Measurements from ENCODE around the gene CST9L. TPM values are rescaled to one million over a fixed set of nuclear protein-coding genes. Genes with fewer than 3 reads are reported as not detected.

CST9L gene
- total RNA-seq, 1 donor from 2014 or later: not detected

DNA sequence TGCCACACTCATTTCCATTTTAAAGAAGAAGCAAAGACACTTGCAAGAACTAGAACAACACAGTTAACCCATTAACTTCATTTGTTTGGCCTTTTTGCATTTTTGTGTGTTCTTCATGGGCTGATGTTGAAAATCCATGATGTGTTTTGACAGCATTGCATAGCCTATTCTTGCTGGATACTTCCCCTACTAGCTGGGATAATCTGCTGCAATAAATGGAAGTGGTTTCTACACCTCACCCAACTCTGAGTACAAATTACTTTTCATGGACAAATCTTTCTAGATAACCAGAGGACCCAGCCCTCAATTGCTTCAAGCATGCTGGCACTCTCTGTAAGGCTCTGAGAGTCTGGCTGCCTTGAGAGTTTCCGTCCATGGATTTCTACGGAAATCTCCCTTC is 26.5 kb downstream of the CST9L start:
- no peak overlapping the region for H3K4me3 Mint-ChIP-seq (ENCODE audit: unreplicated experiment)
- TF ChIP-seq, protein P1, sequence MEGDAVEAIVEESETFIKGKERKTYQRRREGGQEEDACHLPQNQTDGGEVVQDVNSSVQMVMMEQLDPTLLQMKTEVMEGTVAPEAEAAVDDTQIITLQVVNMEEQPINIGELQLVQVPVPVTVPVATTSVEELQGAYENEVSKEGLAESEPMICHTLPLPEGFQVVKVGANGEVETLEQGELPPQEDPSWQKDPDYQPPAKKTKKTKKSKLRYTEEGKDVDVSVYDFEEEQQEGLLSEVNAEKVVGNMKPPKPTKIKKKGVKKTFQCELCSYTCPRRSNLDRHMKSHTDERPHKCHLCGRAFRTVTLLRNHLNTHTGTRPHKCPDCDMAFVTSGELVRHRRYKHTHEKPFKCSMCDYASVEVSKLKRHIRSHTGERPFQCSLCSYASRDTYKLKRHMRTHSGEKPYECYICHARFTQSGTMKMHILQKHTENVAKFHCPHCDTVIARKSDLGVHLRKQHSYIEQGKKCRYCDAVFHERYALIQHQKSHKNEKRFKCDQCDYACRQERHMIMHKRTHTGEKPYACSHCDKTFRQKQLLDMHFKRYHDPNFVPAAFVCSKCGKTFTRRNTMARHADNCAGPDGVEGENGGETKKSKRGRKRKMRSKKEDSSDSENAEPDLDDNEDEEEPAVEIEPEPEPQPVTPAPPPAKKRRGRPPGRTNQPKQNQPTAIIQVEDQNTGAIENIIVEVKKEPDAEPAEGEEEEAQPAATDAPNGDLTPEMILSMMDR (IDR thresholded peaks at IDR 0.05; ENCODE audit: unreplicated experiment): no peak
- DNase-seq (ENCODE audit: low spot score): no peak
- H3K9me3 Mint-ChIP-seq (ENCODE audit: unreplicated experiment): no peaks in the 10 kb centered on the region
- H3K27me3 Mint-ChIP-seq (ENCODE audit: unreplicated experiment): peaks cover 3% of the 10 kb centered on the region
- no peak overlapping the region for H3K27ac Mint-ChIP-seq (ENCODE audit: unreplicated experiment)
- H3K4me1 Mint-ChIP-seq (ENCODE audit: unreplicated experiment): no peaks in the 10 kb centered on the region
- H3K36me3 Mint-ChIP-seq (ENCODE audit: low read depth, unreplicated experiment): no peaks in the 10 kb centered on the region

DNA sequence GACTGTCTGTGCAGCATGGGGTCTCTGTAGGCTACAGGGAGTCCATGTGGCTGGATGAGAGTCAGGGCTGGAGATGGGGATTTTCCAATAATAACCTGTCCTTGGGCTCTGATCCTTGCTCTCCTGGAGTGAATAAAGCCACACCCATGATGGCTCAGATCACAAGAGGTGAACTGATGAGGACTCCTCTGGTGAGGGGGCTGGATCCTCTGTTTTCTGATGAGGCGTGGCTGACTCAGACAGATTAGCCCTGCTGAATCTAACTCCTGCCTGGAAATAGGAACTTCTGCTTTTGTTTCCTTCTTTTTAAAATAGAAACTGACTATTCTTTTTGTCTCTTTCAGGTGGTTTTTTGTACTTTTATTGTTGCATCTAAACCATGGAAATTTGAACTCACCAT is 27.0 kb downstream of the CST9L start:
- DNase-seq (ENCODE audit: low spot score): no peak
- Mint-ChIP-seq H3K27ac (ENCODE audit: unreplicated experiment) (no peak overlapping the region), H3K9me3 (ENCODE audit: unreplicated experiment) (no peaks in the 10 kb centered on the region), H3K4me1 (ENCODE audit: unreplicated experiment) (no peaks in the 10 kb centered on the region), H3K4me3 (ENCODE audit: unreplicated experiment) (no peak overlapping the region), H3K27me3 (ENCODE audit: unreplicated experiment) (peaks cover 3% of the 10 kb centered on the region), H3K36me3 (ENCODE audit: low read depth, unreplicated experiment) (no peaks in the 10 kb centered on the region)
- TF ChIP-seq, protein P1 (IDR thresholded peaks at IDR 0.05; ENCODE audit: unreplicated experiment): no peak

DNA sequence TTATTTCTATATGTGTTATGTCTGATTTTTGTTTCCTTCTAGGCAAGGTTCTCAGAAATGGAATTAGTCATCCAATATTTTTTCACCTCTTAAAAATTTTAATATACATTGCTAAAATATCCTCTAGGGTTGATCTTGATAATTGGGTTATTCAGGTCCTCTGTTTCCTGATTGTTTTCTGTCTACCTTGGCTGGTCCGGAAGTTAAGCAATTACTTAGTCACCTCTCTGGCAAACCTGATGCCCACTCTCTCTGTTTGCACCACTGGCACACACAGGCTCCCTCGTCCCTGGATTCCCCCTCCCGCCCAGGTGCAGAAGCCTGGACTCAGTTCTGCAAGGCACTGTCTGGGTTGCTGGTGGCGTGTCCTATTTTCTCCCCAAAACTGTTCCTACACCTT is 27.7 kb downstream of the CST9L start:
- H3K4me1 Mint-ChIP-seq (ENCODE audit: unreplicated experiment): no peaks in the 10 kb centered on the region
- H3K9me3 Mint-ChIP-seq (ENCODE audit: unreplicated experiment): no peaks in the 10 kb centered on the region
- no peak overlapping the region for H3K27ac Mint-ChIP-seq (ENCODE audit: unreplicated experiment)
- H3K27me3 Mint-ChIP-seq (ENCODE audit: unreplicated experiment): peaks cover 3% of the 10 kb centered on the region
- no peaks in the 10 kb centered on the region for H3K36me3 Mint-ChIP-seq (ENCODE audit: low read depth, unreplicated experiment)
- TF ChIP-seq, protein P1 (IDR thresholded peaks at IDR 0.05; ENCODE audit: unreplicated experiment): no peak
- no peak for DNase-seq (ENCODE audit: low spot score)
- no peak overlapping the region for H3K4me3 Mint-ChIP-seq (ENCODE audit: unreplicated experiment)

DNA sequence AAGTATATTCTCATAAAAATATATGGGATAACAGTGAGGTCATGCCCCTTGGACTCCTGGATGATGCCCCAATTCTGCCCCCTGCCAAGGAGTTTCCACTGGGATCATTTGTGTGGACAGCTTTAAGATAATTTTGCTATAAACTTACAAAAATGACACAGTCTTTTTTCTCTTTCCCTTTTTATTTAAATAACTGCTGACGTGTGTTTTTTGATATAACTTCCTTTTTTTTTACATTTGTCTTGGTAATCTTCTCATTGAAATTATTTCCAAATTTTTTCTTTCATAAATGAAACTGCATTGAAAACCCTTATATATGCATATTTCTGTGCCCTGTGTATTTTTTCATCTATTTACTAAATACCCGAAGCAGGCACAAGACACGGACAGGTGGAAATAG is 31.3 kb downstream of the CST9L start:
- Mint-ChIP-seq H3K9me3 (ENCODE audit: unreplicated experiment) (no peaks in the 10 kb centered on the region), H3K36me3 (ENCODE audit: low read depth, unreplicated experiment) (no peaks in the 10 kb centered on the region), H3K4me3 (ENCODE audit: unreplicated experiment) (no peak overlapping the region), H3K27me3 (ENCODE audit: unreplicated experiment) (no peaks in the 10 kb centered on the region), H3K4me1 (ENCODE audit: unreplicated experiment) (no peaks in the 10 kb centered on the region), H3K27ac (ENCODE audit: unreplicated experiment) (no peak overlapping the region)
- DNase-seq (ENCODE audit: low spot score): no peak
- TF ChIP-seq, protein P1 (IDR thresholded peaks at IDR 0.05; ENCODE audit: unreplicated experiment): no peak

DNA sequence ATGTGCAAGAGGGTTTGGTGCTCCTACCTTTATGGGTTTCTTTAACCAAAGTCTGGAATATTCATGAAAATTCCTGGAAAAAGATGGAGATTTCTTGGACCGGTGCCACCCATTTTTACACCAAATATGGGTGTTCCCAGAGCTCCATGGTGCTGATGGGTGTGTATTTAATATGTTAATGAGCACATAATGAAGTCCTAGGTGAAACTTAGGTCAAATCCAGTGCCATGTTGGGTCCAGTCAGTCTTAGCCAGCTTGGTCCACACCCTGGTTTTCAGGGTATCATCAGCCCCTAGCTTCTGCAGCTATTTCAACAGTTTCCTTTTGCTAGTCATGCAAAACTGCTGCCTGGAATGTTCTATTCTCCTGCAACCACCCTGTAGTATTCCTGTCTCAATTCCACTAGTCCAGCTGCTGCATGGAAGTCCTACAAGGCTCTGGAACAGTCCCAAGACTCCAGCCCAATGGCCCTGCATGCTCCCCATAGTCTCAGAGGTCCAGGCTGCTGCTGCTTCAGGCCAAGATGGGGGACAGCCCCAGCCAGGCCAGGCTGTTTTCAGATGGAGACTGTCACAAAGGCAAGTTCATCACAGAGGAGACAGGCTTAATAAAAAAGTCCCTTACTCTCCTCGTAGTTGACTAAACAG is 31.8 kb downstream of the CST9L start:
- no peaks in the 10 kb centered on the region for H3K4me1 Mint-ChIP-seq (ENCODE audit: unreplicated experiment)
- TF ChIP-seq, protein P1 (IDR thresholded peaks at IDR 0.05; ENCODE audit: unreplicated experiment): no peak
- no peaks in the 10 kb centered on the region for H3K9me3 Mint-ChIP-seq (ENCODE audit: unreplicated experiment)
- H3K4me3 Mint-ChIP-seq (ENCODE audit: unreplicated experiment): no peak overlapping the region
- H3K27ac Mint-ChIP-seq (ENCODE audit: unreplicated experiment): no peak overlapping the region
- no peaks in the 10 kb centered on the region for H3K27me3 Mint-ChIP-seq (ENCODE audit: unreplicated experiment)
- DNase-seq (ENCODE audit: low spot score): no peak
- no peaks in the 10 kb centered on the region for H3K36me3 Mint-ChIP-seq (ENCODE audit: low read depth, unreplicated experiment)

Data from endothelial cell (in vitro differentiated cells).